Lower leg skin (tissue), 3 donors: Measurements from ENCODE around the gene SOX6.

ENCODE experiments used
- POLR2A ChIP-seq, 2 donors: fragments of 450-650 bp; IDR thresholded peaks; one replicate each; pipeline ENCODE4 v1.6.1; 2016 to 2017; ENCODE audit warnings: antibody characterized with exemption in 2 of 2, mild to moderate bottlenecking in 1 of 2, moderate library complexity in 1 of 2
- TF ChIP-seq, protein P1 (sequence below), 3 donors: fragments of 450-650 bp; IDR thresholded peaks; one replicate each; pipeline ENCODE4 v1.5.1; 2016; ENCODE audit warnings: antibody characterized with exemption in 3 of 3, mild to moderate bottlenecking in 3 of 3, moderate library complexity in 2 of 3

DNA sequence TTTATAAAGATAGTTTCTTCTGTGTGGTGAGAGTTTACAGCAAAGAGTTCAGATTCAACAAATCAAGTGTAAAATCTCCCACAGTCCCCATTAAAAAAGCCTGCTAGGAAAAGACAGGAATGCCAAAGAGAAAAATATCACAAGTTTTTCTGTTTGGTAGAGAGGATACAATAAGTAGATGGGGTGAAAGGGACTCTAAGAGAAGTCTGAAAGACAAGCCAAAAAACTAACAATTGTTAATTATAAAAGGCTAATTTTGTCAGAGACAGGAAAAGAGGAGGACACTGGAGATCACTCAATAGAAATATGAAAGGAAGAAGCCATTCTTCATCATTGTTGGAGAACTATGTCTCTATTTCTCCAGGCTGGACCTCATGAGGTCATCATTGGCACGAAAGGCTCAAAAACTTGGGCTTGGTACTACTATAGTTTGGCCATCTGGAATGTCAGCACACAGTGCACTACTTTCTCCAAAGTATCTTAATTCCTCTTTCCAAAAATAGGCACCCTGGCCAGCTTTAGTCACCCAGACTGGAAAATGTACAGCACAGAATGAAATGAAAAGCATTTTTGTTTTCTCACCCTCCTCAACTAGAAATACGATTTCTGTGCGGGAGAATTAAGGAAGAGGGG is 531 bp upstream of the SOX6 start:
- TF ChIP-seq, protein P1, sequence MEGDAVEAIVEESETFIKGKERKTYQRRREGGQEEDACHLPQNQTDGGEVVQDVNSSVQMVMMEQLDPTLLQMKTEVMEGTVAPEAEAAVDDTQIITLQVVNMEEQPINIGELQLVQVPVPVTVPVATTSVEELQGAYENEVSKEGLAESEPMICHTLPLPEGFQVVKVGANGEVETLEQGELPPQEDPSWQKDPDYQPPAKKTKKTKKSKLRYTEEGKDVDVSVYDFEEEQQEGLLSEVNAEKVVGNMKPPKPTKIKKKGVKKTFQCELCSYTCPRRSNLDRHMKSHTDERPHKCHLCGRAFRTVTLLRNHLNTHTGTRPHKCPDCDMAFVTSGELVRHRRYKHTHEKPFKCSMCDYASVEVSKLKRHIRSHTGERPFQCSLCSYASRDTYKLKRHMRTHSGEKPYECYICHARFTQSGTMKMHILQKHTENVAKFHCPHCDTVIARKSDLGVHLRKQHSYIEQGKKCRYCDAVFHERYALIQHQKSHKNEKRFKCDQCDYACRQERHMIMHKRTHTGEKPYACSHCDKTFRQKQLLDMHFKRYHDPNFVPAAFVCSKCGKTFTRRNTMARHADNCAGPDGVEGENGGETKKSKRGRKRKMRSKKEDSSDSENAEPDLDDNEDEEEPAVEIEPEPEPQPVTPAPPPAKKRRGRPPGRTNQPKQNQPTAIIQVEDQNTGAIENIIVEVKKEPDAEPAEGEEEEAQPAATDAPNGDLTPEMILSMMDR (IDR thresholded peaks at IDR 0.05): no peak
- TF ChIP-seq POLR2A (IDR thresholded peaks at IDR 0.05): no peak
